Stimulated activated naive B cell treated with anti-CD40 and anti-IgM and Interleukin-4, amounts not matched to agents 10 μg/mL and 1 μg/mL and 100 μg/mL, for 72 hours (primary cell): Measurements from ENCODE around the gene LTBP1.

ENCODE experiments used
- ATAC-seq, 2 donors: fragments of 150-1000 bp; cut with Tn5 transposase; replicated peaks; 2 replicates each; pipeline ENCODE4 v1.10.0; 2021; ENCODE audit warnings: moderate library complexity in 1 of 2
- DNase-seq: peaks from one replicate; pipeline ENCODE4 v3.0.0; 2021
- H3K27ac Mint-ChIP-seq: one replicate; pipeline ENCODE4 v1.8.0; 2022; ENCODE audit warnings: mild to moderate bottlenecking, mixed read lengths
- H3K27me3 Mint-ChIP-seq, 2 donors: one replicate each; pipeline ENCODE4 v1.8.0; 2022; ENCODE audit warnings: mixed read lengths in 2 of 2
- H3K36me3 Mint-ChIP-seq, 2 donors: one replicate each; pipeline ENCODE4 v1.8.0; 2022; ENCODE audit warnings: mixed read lengths in 2 of 2, mild to moderate bottlenecking in 1 of 2
- H3K4me1 Mint-ChIP-seq, 2 donors: one replicate each; pipeline ENCODE4 v1.8.0; 2022; ENCODE audit warnings: mixed read lengths in 2 of 2, mild to moderate bottlenecking in 1 of 2
- H3K4me3 Mint-ChIP-seq, 2 donors: one replicate each; pipeline ENCODE4 v1.8.0; 2022; ENCODE audit warnings: mild to moderate bottlenecking in 2 of 2, mixed read lengths in 2 of 2, moderate library complexity in 1 of 2
- H3K9me3 Mint-ChIP-seq, 2 donors: one replicate each; pipeline ENCODE4 v1.8.0; 2022; ENCODE audit warnings: mixed read lengths in 2 of 2, mild to moderate bottlenecking in 1 of 2

LTBP1 gene

DNA sequence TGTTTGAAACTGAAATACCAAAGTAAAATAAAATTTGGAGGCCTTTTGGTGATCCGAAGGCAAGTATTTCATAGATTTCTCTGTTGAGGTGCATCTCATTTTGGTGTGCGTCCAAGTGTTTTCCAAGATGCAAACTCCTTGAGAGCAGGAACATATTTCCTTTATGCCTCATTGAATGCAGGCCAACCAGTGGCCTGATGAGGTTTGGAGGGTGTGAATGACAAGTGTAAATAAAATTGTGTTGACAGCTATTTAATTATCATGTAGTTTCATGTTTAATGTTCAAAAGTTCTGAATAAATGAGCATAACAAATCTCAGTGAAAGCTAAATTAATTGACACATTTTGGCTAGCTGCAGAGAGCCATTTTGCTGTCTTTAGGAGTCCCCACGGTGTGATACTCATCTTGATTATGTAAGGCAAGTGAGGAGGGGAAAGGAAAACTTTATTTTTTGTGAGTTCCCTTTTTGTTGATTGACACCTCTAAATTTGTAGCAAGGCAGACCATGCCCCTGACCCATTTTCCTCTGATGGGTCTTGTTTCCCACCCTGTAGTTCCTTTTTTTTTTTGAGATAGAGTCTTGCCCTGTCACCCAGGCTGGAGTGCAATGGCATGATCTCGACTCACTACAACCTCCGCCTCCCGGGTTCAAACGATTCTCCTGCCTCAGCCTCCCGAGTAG lies 6.3 kb upstream of the LTBP1 start:
- no peak overlapping the region for H3K27ac Mint-ChIP-seq
- no peak overlapping the region for H3K4me3 Mint-ChIP-seq
- ATAC-seq (no peak), DNase-seq (no peak)
- no peaks in the 10 kb centered on the region for H3K9me3 Mint-ChIP-seq
- H3K36me3 Mint-ChIP-seq, result no peaks in the 10 kb centered on the region
- peaks cover 30 to 47% of the 10 kb centered on the region in 2 donors for H3K27me3 Mint-ChIP-seq
- no peaks in the 10 kb centered on the region for H3K4me1 Mint-ChIP-seq

DNA sequence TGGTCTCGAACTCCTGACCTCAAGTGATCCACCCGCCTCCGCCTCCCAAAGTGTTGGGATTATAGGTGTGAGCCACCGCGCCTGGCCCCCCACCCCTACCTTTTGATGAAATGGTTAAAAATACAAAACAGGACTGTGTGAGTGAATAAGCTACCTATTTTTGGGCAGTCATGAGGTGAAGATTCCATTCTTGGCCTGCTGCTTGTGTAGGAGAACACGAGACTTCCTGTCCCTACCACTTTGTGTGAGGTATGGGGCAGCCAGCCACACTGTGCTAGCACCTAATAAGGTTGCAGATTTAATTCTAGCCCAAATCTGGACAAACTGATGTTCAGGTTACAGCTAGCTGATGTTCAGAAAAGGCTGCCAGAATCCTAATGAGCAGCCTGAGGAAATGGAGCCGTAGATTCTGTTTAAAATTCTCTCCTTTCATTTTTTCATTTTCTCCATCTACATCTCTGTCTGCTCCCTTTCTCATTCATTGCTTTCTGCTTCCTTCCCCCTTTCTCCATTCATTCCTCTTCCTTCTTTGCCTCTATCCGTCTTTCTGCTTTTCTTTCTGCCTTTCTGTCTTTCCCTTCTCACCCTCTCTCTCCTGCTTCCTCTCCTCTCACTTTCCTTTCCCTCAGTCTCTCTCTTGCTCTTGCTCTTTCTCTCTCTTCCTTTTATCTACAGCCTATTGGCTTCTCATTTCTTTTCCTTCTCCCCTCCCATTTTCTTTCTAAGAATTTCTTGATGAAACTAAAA lies 4.6 kb upstream of the LTBP1 start:
- Mint-ChIP-seq H3K4me1 (peaks cover 0 to 8% of the 10 kb centered on the region in 2 donors), H3K36me3 (no peaks in the 10 kb centered on the region), H3K4me3 (no peak overlapping the region), H3K27me3 (peaks cover 20 to 42% of the 10 kb centered on the region in 2 donors), H3K9me3 (no peaks in the 10 kb centered on the region), H3K27ac (no peak overlapping the region)
- DNase-seq (no peak), ATAC-seq (no peak)

DNA sequence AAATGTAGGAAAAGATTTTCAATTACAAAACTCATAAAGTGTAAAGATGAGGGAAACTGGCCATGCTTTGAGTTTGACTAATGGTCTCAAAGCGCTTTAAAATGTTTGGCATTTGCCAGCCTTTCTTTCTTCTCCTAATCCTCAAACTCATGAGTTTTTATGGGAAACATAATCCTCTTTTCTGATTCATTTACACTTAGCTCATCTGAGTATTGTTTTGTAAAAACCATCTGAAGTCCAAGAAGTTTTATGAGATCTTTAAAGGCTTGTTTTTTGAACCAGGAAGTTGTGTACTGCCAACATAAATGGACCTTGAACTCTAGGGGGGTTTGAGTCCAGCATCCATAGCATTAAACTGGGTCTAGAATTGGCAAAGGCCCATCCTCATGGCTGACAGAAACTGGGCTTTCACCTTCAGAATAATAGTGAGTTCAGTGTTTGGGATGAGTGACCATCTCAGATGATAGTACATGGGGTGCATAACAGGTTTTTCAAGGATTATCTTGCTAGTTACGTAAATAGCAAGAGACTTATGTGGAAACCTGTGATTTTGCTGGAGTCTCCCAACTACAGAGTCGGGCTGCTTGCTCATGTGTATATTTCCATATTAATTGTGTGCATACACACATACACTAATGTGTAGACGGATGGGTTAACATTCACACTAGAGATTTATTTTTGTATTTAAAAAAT lies 3.8 kb upstream of the LTBP1 start:
- Mint-ChIP-seq H3K9me3 (no peaks in the 10 kb centered on the region), H3K27ac (no peak overlapping the region), H3K36me3 (no peaks in the 10 kb centered on the region), H3K4me1 (peaks cover 1 to 8% of the 10 kb centered on the region in 2 donors), H3K27me3 (peaks cover 19 to 39% of the 10 kb centered on the region in 2 donors), H3K4me3 (no peak overlapping the region)
- DNase-seq, result no peak
- no peak for ATAC-seq

DNA sequence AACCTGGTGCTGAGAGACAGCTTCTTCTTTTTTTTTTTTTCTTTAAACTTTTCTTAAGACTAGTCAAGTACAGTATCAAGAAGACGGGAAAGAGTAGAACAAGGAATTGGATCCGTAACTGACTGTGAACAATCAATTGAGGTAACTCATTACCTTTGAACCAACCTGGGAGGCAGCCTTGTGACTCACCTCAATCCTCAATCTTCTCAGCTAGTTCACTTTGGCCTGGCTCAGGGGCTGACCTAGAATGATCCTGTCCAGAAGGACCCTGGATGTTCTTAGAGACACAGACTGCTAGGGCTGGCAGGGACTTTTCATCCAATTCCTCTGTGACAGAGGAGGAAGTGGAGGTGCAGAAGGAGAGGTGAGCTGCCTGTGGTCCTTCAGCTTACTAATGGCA lies 1.5 kb upstream of the LTBP1 start:
- DNase-seq, result no peak
- no peak for ATAC-seq
- Mint-ChIP-seq H3K4me3 (no peak overlapping the region), H3K36me3 (no peaks in the 10 kb centered on the region), H3K27me3 (peaks cover 24 to 44% of the 10 kb centered on the region in 2 donors), H3K27ac (no peak overlapping the region), H3K9me3 (no peaks in the 10 kb centered on the region), H3K4me1 (peaks cover 5 to 8% of the 10 kb centered on the region in 2 donors)

DNA sequence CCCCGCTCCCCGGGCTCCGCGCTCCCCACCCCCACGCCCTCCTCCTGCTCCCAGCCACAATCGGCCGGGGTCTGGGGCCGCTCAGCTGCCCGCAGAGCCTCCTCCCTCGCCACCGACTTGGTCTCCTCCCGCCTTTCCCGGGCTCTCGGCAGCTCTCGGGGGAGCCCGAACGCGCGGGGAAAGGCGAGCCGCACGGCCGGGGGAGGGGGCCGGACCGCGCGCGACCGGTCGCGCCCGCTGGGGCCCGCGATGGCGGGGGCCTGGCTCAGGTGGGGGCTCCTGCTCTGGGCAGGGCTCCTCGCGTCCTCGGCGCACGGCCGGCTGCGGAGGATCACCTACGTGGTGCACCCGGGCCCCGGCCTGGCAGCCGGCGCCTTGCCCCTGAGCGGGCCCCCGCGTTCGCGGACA lies 327 bp downstream of the LTBP1 start:
- Mint-ChIP-seq H3K4me1 (peaks cover 14 to 24% of the 10 kb centered on the region in 2 donors), H3K27me3 (peaks cover 26 to 44% of the 10 kb centered on the region in 2 donors), H3K9me3 (no peaks in the 10 kb centered on the region), H3K27ac (no peak overlapping the region), H3K4me3 (peak overlapping the region; percentile 46 to 79), H3K36me3 (no peaks in the 10 kb centered on the region)
- DNase-seq (no peak), ATAC-seq (peak; percentile 20 to 28)

DNA sequence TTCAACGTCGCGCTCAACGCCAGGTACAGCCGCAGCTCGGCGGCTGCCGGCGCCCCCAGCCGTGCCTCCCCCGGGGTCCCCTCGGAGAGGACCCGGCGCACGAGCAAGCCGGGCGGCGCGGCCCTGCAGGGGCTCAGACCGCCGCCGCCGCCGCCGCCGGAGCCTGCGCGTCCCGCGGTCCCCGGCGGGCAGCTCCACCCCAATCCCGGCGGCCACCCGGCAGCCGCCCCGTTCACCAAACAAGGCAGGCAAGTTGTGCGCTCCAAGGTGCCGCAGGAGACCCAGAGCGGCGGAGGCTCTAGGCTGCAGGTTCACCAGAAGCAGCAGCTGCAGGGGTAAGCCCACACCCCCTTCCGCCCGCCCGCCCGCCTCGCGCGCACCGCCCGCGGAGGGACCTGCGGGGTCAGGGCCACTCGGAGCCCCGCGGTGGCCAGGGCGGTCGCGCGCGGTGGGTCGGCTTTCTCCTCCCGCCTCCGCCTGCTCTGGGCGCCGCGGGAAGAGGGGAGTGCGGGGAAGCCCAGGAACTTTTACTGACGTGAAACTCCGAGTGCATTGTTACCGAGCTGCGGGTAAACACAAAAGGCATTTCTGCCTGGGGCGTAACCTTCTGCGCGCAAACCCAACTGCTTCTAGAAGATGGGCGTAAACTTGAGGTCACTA lies 861 bp downstream of the LTBP1 start:
- peak; percentile 18 for DNase-seq
- peaks cover 14 to 25% of the 10 kb centered on the region in 2 donors for H3K4me1 Mint-ChIP-seq
- H3K27ac Mint-ChIP-seq, result no peak overlapping the region
- H3K4me3 Mint-ChIP-seq, result peak overlapping the region; percentile 82 to 84
- peaks cover 32 to 42% of the 10 kb centered on the region in 2 donors for H3K27me3 Mint-ChIP-seq
- no peaks in the 10 kb centered on the region for H3K36me3 Mint-ChIP-seq
- ATAC-seq, result peak; percentile 39 to 44
- no peaks in the 10 kb centered on the region for H3K9me3 Mint-ChIP-seq

DNA sequence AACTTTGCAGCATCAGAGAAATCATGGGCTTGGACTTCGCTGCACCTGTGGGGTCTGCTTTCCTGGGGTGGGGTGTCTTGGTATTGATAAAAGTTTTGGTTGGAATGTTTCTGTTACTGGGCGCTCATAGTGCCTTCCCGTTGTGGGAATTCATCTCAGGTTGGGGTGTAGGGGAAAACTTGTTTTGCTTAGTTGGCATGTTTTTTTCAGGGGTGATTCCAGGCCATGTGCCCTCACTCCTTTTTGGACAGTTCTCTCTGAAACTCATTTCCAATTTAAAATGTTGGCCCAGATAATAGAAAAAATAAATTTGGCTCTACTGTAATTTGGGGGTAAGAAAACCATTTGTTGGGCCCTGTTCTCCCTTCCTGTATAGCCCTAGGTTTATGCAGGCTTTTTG lies 1.5 kb downstream of the LTBP1 start:
- H3K9me3 Mint-ChIP-seq, result no peaks in the 10 kb centered on the region
- peaks cover 36 to 48% of the 10 kb centered on the region in 2 donors for H3K27me3 Mint-ChIP-seq
- ATAC-seq, result no peak
- H3K27ac Mint-ChIP-seq, result no peak overlapping the region
- H3K4me1 Mint-ChIP-seq, result peaks cover 14 to 25% of the 10 kb centered on the region in 2 donors
- H3K4me3 Mint-ChIP-seq, result peak overlapping the region; percentile 71 to 82
- no peaks in the 10 kb centered on the region for H3K36me3 Mint-ChIP-seq
- DNase-seq, result no peak

DNA sequence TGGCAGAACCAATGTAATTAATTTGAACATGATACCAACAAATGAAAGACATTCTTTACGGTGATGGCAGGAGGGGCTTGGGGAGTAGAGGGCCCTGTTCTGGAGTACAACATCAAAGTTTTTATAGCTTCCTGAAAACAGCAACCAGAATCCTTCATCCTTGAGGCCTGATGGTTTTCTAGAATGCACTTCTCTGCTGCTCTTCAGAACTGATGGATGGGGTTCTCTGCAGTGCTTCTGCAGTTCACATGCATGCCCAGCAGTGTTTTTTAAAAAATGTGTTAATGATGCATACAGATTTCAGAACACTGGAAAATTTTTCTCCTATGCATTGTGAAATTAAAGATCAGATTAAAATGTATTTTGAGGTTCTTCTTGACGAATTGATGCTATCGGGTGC lies 2.5 kb downstream of the LTBP1 start:
- Mint-ChIP-seq H3K4me3 (no peak overlapping the region), H3K27me3 (peaks cover 45 to 55% of the 10 kb centered on the region in 2 donors), H3K36me3 (no peaks in the 10 kb centered on the region), H3K9me3 (no peaks in the 10 kb centered on the region), H3K27ac (no peak overlapping the region), H3K4me1 (peaks cover 14 to 25% of the 10 kb centered on the region in 2 donors)
- ATAC-seq (no peak), DNase-seq (no peak)

DNA sequence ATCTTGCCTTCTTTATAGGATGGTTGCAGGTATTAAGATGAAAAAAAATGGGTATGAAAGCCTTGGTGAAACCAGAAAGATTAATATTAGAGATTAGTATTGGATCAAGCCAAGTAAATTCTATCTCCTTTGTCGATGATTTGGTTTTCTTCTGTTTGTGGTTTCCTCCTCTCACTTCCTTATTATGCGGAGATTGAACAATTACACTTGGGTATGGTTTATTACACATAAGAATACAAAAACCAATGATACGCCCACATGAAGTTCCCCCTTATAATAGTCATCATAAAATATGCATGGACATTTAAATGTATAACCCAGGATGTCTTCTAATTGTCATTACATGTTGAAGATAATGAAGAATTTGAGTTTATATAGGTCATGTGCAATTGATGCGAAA lies 4.9 kb downstream of the LTBP1 start:
- Mint-ChIP-seq H3K9me3 (no peaks in the 10 kb centered on the region), H3K27ac (no peak overlapping the region), H3K36me3 (no peaks in the 10 kb centered on the region), H3K4me1 (peaks cover 14 to 17% of the 10 kb centered on the region in 2 donors), H3K27me3 (peaks cover 46 to 55% of the 10 kb centered on the region in 2 donors), H3K4me3 (no peak overlapping the region)
- peak; percentile 76 to 79 for ATAC-seq
- DNase-seq, result no peak

DNA sequence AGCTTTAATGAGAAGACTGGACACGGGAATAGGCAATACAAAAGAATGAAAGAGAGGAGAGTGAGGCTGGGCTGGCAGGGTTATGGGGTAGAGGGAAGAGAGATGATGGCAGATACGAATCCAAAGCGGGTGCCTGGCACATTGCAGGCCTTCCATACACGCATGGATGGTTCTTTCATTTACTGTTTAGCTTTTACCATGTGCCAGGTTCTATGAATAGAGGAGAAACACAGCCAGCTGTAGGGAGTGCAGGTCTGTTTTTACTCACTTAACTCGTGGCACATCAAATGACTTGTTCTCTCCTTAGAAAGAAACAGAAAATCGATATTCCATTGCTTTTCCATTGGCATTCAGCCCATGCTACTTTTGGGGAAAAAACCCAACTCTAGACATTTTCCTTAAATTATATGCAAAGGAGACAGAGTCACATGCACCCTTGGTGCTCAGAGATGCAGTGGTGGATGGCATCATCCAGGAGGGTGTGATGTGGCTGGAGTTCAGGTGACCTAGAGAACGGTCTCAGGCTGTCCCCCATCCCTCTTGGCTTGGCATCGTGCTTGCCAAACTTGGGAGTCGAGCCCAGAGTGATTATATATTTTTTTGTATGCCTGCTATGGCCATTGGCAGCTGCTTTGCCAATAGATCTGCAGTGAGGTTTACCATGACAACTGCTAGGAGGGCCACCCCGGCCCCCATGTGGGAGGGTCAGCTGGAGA lies 6.2 kb downstream of the LTBP1 start:
- H3K4me3 Mint-ChIP-seq, result no peak overlapping the region
- no peaks in the 10 kb centered on the region for H3K9me3 Mint-ChIP-seq
- peaks cover 49 to 55% of the 10 kb centered on the region in 2 donors for H3K27me3 Mint-ChIP-seq
- DNase-seq, result no peak
- ATAC-seq, result no peak
- H3K27ac Mint-ChIP-seq, result no peak overlapping the region
- no peaks in the 10 kb centered on the region for H3K36me3 Mint-ChIP-seq
- peaks cover 13 to 17% of the 10 kb centered on the region in 2 donors for H3K4me1 Mint-ChIP-seq

DNA sequence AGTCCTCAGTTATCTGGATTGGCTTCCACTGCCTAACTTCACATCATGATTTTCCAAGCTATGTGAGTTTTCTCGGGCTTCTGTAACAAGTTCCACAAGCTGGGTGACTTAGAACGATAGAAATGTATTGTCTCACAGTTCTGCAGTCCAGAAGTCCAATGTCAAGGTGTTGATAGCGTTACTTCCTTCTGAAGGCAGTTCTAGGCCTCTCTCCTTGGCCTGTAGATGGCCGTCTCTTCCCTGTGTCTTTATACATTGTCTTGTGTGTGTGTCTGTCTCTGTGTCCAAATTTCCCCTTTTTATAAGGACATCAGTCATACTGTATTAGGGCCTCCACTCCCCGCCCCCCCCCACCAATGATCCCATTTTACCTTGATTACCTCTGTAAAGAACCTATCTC lies 7.5 kb downstream of the LTBP1 start:
- H3K4me1 Mint-ChIP-seq, result peaks cover 9 to 17% of the 10 kb centered on the region in 2 donors
- peaks cover 48 to 55% of the 10 kb centered on the region in 2 donors for H3K27me3 Mint-ChIP-seq
- H3K36me3 Mint-ChIP-seq, result no peaks in the 10 kb centered on the region
- H3K27ac Mint-ChIP-seq, result no peak overlapping the region
- H3K9me3 Mint-ChIP-seq, result no peaks in the 10 kb centered on the region
- no peak overlapping the region for H3K4me3 Mint-ChIP-seq
- no peak for DNase-seq
- no peak for ATAC-seq

DNA sequence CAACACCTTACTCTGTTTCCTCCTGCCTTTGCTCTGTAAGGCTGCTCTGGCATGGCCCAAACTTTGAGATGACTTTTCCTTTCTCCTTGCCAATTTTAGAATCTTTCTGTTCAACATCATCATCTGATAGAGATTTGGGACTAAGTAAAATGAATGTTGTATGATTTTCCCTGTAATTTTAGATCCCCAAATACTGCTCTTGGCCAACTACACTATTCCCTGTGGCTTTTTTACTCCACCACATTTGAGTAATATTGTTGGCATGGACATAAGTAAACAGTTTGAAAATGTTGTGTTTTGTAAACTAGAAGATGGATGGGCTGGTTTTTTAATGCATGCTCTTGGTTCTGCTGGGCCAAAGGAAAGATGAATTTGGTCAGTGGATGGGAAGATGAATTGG lies 12.1 kb downstream of the LTBP1 start:
- Mint-ChIP-seq H3K36me3 (no peaks in the 10 kb centered on the region), H3K4me3 (no peak overlapping the region), H3K4me1 (no peaks in the 10 kb centered on the region), H3K27me3 (peaks cover 34 to 40% of the 10 kb centered on the region in 2 donors), H3K27ac (no peak overlapping the region), H3K9me3 (no peaks in the 10 kb centered on the region)
- ATAC-seq, result no peak
- no peak for DNase-seq

DNA sequence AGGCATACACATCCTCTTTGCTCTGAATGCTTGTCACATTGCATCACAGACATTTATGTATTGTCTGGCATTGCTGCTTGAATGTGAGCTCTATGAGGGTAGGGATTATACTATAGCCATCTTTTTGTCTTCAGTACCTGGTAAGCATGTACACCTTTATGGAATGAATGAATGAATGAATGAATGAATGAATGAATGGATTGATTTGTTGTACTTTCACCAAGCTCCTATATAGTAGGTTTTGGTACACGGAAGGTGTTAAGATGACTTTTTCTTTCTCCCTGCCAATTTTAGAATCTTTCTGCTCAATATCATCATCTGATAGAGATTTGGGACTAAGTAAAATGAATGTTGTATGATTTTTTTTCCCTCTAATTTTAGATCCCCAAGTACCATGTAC lies 13.5 kb downstream of the LTBP1 start:
- Mint-ChIP-seq H3K4me3 (no peak overlapping the region), H3K9me3 (no peaks in the 10 kb centered on the region), H3K36me3 (no peaks in the 10 kb centered on the region), H3K27me3 (peaks cover 24 to 29% of the 10 kb centered on the region in 2 donors), H3K4me1 (no peaks in the 10 kb centered on the region), H3K27ac (no peak overlapping the region)
- DNase-seq (no peak), ATAC-seq (no peak)
